ENCODE measurements around the gene NINJ1.

Gene NINJ1

DNA sequence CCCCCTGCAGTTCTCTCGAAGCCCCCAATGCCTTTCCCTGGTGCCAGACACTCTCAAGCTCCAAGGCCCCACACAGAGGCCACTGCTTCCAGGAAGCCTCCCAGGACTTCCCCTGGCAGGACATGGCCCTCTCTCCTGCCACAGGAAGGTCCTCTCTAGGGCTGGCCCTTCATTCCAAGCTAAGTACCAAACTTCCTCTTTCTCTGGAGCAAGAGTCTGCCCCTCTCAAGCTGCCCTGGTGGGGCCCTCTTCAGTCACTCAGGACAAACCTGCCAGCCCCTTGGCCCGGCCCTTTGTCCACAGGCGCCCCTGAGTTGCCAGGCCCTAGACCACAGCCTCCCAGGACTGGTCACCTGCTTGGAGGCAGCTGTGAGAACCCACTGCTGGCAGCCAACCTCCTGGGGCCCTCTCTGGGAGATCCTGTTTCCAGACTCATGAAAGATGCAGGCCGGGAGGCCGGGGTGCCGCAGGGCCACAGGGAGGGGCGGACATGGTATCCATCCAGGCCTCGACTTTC is 6.6 kb downstream of the NINJ1 start:
- peak overlapping the region; percentile 54 to 97 (median 66) for H3K9ac ChIP-seq

DNA sequence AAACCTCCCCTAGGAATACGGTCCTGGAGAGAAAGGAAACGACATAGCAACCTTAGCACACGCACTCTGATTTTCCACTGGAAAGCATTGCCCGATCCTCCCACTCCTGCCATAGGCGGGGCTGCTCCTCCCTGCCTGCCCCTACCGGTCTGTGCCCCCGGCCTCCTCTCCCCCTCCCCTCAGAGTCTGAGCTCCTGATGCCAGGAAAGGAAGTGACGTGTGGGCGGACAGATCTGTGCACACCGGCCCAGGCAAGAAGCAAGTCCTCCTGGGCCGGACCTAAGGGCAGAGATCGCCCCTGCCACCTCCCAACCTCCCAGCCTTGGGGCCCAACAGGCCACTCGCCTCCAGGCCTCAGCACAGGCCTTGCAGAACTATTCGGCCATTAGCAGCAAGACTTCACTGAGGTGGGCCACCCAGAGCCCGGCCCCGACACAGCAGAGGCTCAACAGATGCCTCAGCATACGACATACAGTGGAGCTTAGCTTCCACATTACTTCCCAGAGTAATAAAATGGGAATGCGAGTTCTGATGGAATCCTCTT is 7.2 kb downstream of the NINJ1 start:
- peak overlapping the region in 6 of 10 experiments; percentile 6 to 50 (median 27); a peak in 9 of 20 replicates for H3K4me3 ChIP-seq
- H4K20me1 ChIP-seq = peaks cover 0 to 85% (median 62%) of the 10 kb centered on the region in 11 experiments; a peak in 15 of 22 replicates
- TF ChIP-seq Cebpa-rat (IDR thresholded peaks at IDR 0.05) = no peak
- H3K36me3 ChIP-seq = peaks cover 36 to 93% (median 54%) of the 10 kb centered on the region in 11 experiments
- H3K9me3 ChIP-seq (replicated peaks in 1 of 11) = no peaks in the 10 kb centered on the region
- H3K27me3 ChIP-seq = no peaks in the 10 kb centered on the region
- H3K27ac ChIP-seq = peak overlapping the region; percentile 43 to 94 (median 71); a peak in 21 of 22 replicates
- H3K4me1 ChIP-seq = peaks cover 64 to 100% (median 68%) of the 10 kb centered on the region in 10 experiments
- H3K9ac ChIP-seq = peak overlapping the region; percentile 54 to 97 (median 66); a peak in 21 of 22 replicates
- peak overlapping the region; percentile 82 to 100 (median 98) for H3K4me2 ChIP-seq

More for the DNA sequence above, 6.6 kb downstream of the NINJ1 start:
- H3K4me1 ChIP-seq = peaks cover 69 to 100% (median 73%) of the 10 kb centered on the region in 10 experiments
- peak overlapping the region; percentile 82 to 100 (median 98) for H3K4me2 ChIP-seq
- peaks cover 34 to 93% (median 48%) of the 10 kb centered on the region in 11 experiments for H3K36me3 ChIP-seq
- peak overlapping the region; percentile 52 to 94 (median 71) for H3K27ac ChIP-seq
- no peak for TF ChIP-seq Cebpa-rat (IDR thresholded peaks at IDR 0.05)
- H4K20me1 ChIP-seq = peaks cover 0 to 85% (median 64%) of the 10 kb centered on the region in 11 experiments; a peak in 15 of 22 replicates
- H3K9me3 ChIP-seq (replicated peaks in 1 of 11) = no peaks in the 10 kb centered on the region
- no peaks in the 10 kb centered on the region for H3K27me3 ChIP-seq
- peak overlapping the region in 5 of 10 experiments; percentile 6 to 50 (median 27); a peak in 7 of 20 replicates for H3K4me3 ChIP-seq

DNA sequence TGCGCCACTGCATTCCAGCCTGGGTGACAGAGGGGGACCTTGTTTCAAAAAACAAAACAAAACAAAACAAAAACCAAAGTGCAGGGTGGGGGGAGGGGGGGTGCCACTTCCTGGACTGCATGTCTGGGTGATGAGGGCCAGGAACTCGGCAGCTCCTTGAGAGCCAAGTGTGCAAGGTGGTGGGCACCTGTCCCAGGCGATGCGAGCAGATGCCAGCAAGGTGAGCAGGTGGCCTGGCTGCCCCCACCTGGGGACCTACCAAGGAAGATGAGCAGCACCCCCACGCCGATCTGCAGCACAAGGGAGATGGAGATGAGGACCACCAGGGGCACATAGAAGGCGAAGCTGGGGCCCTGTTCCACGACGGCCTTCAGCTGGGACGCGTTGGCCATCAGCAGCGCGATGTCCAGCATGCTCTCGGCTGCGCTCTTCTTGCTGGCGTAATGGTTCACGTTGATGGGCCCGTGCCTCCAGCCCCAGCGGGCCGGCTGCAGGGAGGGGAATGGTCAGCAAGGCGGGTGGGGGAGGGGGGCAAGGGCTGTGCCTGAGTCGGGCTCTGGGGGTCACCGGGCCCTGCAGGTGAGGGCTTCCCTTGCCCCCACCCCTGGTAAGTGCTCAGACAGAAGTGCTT is 7.8 kb downstream of the NINJ1 start:
- Histone ChIP-seq H3K4me2 (peak overlapping the region; percentile 82 to 100 (median 98)), H3K9me3 (replicated peaks in 1 of 11) (no peaks in the 10 kb centered on the region), H4K20me1 (peaks cover 0 to 80% (median 56%) of the 10 kb centered on the region in 11 experiments; a peak in 15 of 22 replicates), H3K36me3 (peaks cover 43 to 93% (median 60%) of the 10 kb centered on the region in 11 experiments), H3K27ac (peak overlapping the region; percentile 43 to 94 (median 71); a peak in 18 of 22 replicates), H3K9ac (peak overlapping the region; percentile 54 to 97 (median 66); a peak in 19 of 22 replicates), H3K27me3 (no peaks in the 10 kb centered on the region), H3K4me1 (peaks cover 63 to 100% (median 68%) of the 10 kb centered on the region in 10 experiments), H3K4me3 (peak overlapping the region in 2 of 10 experiments; percentile 27 to 50; a peak in 3 of 20 replicates)
- TF ChIP-seq Cebpa-rat (IDR thresholded peaks at IDR 0.05) = no peak

DNA sequence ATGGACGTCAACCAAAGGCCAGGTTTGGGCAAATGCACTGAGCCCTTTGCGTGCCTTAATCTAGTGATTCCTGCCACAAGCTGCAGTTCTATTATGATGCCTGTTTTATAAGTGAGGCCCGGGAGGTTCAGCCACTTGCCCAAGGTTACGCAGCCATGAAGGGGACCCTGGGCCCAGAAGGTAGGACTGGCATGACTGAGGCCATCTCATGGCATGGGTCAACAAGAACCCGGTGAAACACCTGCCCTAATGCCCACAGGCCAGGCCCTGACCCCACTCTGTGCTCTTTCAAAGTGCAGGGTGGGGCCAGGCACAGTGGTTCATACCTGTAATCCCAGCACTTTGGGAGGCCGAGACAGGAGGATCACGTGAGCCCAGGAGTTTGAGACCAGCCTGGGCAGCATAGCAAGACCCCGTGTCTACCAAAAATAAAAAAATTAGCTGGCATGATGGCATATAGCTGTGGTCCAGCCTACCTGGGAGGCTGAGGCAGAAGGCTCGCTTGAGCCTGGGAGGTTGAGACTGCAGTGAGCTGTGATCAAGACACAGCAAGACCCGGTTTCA is 8.6 kb downstream of the NINJ1 start:
- Histone ChIP-seq H3K4me3 (no peak overlapping the region), H3K9me3 (replicated peaks in 1 of 11) (no peaks in the 10 kb centered on the region), H4K20me1 (peaks cover 0 to 71% (median 47%) of the 10 kb centered on the region in 11 experiments; a peak in 15 of 22 replicates), H3K36me3 (peaks cover 46 to 89% (median 63%) of the 10 kb centered on the region in 11 experiments), H3K4me1 (peaks cover 63 to 100% (median 68%) of the 10 kb centered on the region in 10 experiments), H3K9ac (peak overlapping the region in 6 of 11 experiments; percentile 2 to 97 (median 30); a peak in 6 of 22 replicates), H3K27me3 (no peaks in the 10 kb centered on the region), H3K27ac (peak overlapping the region in 9 of 11 experiments; percentile 22 to 94 (median 72); a peak in 14 of 22 replicates), H3K4me2 (peak overlapping the region in 9 of 11 experiments; percentile 88 to 99 (median 98); a peak in 16 of 22 replicates)
- TF ChIP-seq Cebpa-rat (IDR thresholded peaks at IDR 0.05) = no peak

GRCh38 chr9:93124793-93125192 is 9.3 kb downstream of the NINJ1 start:
- H3K9ac ChIP-seq = peak overlapping the region in 2 of 11 experiments; percentile 18 to 97; a peak in 2 of 22 replicates
- H4K20me1 ChIP-seq = peaks cover 0 to 65% (median 41%) of the 10 kb centered on the region in 11 experiments; a peak in 15 of 22 replicates
- no peaks in the 10 kb centered on the region for H3K9me3 ChIP-seq (replicated peaks in 1 of 11)
- H3K36me3 ChIP-seq = peaks cover 46 to 83% (median 58%) of the 10 kb centered on the region in 11 experiments
- no peak overlapping the region for H3K4me3 ChIP-seq
- H3K27me3 ChIP-seq = no peaks in the 10 kb centered on the region
- H3K4me2 ChIP-seq = peak overlapping the region in 3 of 11 experiments; percentile 95 to 99 (median 99); a peak in 3 of 22 replicates
- peak overlapping the region in 5 of 11 experiments; percentile 4 to 94 (median 75); a peak in 6 of 22 replicates for H3K27ac ChIP-seq
- no peak for TF ChIP-seq Cebpa-rat (IDR thresholded peaks at IDR 0.05)
- H3K4me1 ChIP-seq = peaks cover 63 to 100% (median 68%) of the 10 kb centered on the region in 10 experiments

GRCh38 chr9:93123561-93124283 is 10.3 kb downstream of the NINJ1 start:
- Histone ChIP-seq H3K4me1 (peaks cover 63 to 100% (median 68%) of the 10 kb centered on the region in 10 experiments), H3K9ac (peak overlapping the region in 3 of 11 experiments; percentile 12 to 73 (median 42); a peak in 4 of 22 replicates), H3K4me3 (no peak overlapping the region), H3K27me3 (no peaks in the 10 kb centered on the region), H3K9me3 (replicated peaks in 1 of 11) (no peaks in the 10 kb centered on the region), H3K27ac (peak overlapping the region in 4 of 11 experiments; percentile 11 to 85 (median 30); a peak in 5 of 22 replicates), H4K20me1 (peaks cover 0 to 54% (median 33%) of the 10 kb centered on the region in 11 experiments; a peak in 14 of 22 replicates), H3K36me3 (peaks cover 46 to 72% (median 56%) of the 10 kb centered on the region in 11 experiments), H3K4me2 (peak overlapping the region in 2 of 11 experiments; percentile 97 to 99; a peak in 4 of 22 replicates)
- TF ChIP-seq Cebpa-rat (IDR thresholded peaks at IDR 0.05) = no peak

DNA sequence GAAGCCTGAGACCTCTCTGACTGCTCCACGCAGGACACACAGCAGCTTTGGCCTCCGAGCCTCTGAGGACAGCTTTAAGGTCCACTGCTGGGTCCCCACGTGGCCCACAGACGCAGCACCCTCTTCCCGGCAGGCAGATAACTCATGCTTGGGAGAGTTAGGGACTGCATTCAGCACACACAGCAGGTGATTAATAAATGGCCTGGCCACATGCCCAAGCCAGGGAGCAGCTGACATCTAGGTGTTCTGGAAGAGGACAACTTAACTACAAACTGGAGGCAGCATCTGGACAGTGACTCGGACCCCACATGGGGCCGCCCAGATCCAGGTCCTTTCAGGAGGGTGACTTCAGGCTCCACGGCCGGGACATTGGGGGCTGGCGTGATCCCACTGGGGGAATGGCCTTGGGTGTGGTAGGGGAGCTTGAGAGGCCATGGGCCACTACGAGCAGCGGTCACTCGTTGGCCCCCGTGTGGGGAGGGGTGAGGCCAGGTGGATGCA is 11.3 kb downstream of the NINJ1 start:
- no peak for TF ChIP-seq Cebpa-rat (IDR thresholded peaks at IDR 0.05)
- H4K20me1 ChIP-seq = peaks cover 0 to 45% (median 24%) of the 10 kb centered on the region in 11 experiments; a peak in 10 of 22 replicates
- peaks cover 54 to 100% (median 62%) of the 10 kb centered on the region in 10 experiments for H3K4me1 ChIP-seq
- peak overlapping the region in 4 of 11 experiments; percentile 41 to 73 (median 68); a peak in 4 of 22 replicates for H3K9ac ChIP-seq
- no peaks in the 10 kb centered on the region for H3K9me3 ChIP-seq (replicated peaks in 1 of 11)
- H3K36me3 ChIP-seq = peaks cover 46 to 63% (median 56%) of the 10 kb centered on the region in 11 experiments
- H3K27me3 ChIP-seq = no peaks in the 10 kb centered on the region
- no peak overlapping the region for H3K4me3 ChIP-seq
- H3K4me2 ChIP-seq = peak overlapping the region in 3 of 11 experiments; percentile 95 to 99 (median 97); a peak in 6 of 22 replicates
- H3K27ac ChIP-seq = peak overlapping the region in 7 of 11 experiments; percentile 25 to 88 (median 79); a peak in 11 of 22 replicates
